SJSA1 (cell line): Measurements from ENCODE around the gene ZIM2. TPM values are rescaled to one million over a fixed set of nuclear protein-coding genes. Genes with fewer than 3 reads are reported as not detected.

Experiments
- DNase-seq, 2 experiments: peaks; one replicate each; pipeline ENCODE4 v3.0.0-alpha.2; 2015 to 2020; ENCODE audit warnings: low spot score in 2 of 2, low read depth in 1 of 2
- H3K27ac ChIP-seq: fragments of 250-450 bp; sonication (Bioruptor Pico); 2 replicates; pipeline ENCODE4 v1.5.1; 2020; ENCODE audit warnings: mild to moderate bottlenecking, moderate library complexity
- H3K27me3 ChIP-seq: fragments of 250-450 bp; sonication (Bioruptor Pico); replicated peaks from 2 replicates; pipeline ENCODE4 v1.5.1; 2020; ENCODE audit warnings: mild to moderate bottlenecking, moderate library complexity
- H3K36me3 ChIP-seq: fragments of 250-450 bp; sonication (Bioruptor Pico); 2 replicates; pipeline ENCODE4 v1.5.1; 2020; ENCODE audit warnings: mild to moderate bottlenecking
- H3K4me1 ChIP-seq: fragments of 250-450 bp; sonication (Bioruptor Pico); replicated peaks from 2 replicates; pipeline ENCODE4 v1.6.1; 2021; ENCODE audit warnings: mild to moderate bottlenecking
- H3K4me3 ChIP-seq: fragments of 250-450 bp; sonication (Bioruptor Pico); 2 replicates; pipeline ENCODE4 v1.5.1; 2020; ENCODE audit warnings: mild to moderate bottlenecking
- H3K9me3 ChIP-seq: fragments of 250-450 bp; sonication (Bioruptor Pico); replicated peaks from 2 replicates; pipeline ENCODE4 v1.5.1; 2020; ENCODE audit warnings: mild to moderate bottlenecking
- total RNA-seq: library from RNA; depleted of rRNA; stranded (reverse); fragments of >200 nt; shearing (Covaris generic); gene quantifications from 2 replicates; pipeline ENCODE4 v1.2.3, GENCODE V29; 2014

Gene ZIM2
- total RNA-seq, 1 experiment from 2014 or later: not detected

DNA sequence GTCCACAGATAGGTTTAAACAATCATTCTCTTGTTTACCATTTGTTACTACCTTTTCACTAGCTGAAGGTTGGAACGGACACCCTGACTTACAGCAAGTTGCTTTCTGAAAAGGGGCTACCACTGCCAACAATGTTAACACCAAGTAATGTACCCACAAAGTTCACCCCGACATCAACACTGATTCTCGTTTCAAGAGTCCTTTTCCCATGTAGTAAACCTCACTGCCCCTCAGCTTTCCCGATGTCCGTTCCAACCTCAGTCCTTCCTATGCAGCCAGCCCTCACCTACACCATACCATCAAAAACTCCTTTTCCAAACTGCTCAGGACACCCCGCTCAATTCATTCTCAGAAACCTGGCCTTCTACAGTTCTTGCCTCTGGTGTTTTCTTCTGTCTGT is 29.0 kb downstream of the ZIM2 start:
- H3K27ac ChIP-seq: no peak overlapping the region
- peaks cover 25% of the 10 kb centered on the region for H3K9me3 ChIP-seq
- no peaks in the 10 kb centered on the region for H3K27me3 ChIP-seq
- DNase-seq: no peak
- no peaks in the 10 kb centered on the region for H3K36me3 ChIP-seq
- H3K4me3 ChIP-seq: no peak overlapping the region
- H3K4me1 ChIP-seq: no peaks in the 10 kb centered on the region

DNA sequence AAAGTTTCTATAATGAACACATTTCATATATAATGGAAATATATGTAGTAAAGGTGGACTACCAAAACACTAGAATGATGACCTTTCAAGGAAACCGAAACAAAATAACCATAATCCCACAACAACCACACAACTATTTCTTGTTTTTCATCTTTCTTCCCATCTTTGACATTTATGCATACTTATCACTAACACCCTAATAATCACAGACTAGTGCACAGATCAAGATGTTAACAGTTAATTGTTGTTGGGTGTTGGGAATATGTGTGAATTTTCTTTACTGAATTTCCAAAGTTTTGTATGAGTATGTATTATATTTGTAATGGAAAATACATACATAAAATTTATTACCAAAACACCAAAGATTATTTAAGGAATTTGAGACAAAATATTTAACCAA is 30.3 kb downstream of the ZIM2 start:
- no peak overlapping the region for H3K27ac ChIP-seq
- H3K36me3 ChIP-seq: no peaks in the 10 kb centered on the region
- no peaks in the 10 kb centered on the region for H3K4me1 ChIP-seq
- no peak for DNase-seq
- no peaks in the 10 kb centered on the region for H3K27me3 ChIP-seq
- H3K9me3 ChIP-seq: peaks cover 28% of the 10 kb centered on the region
- H3K4me3 ChIP-seq: no peak overlapping the region

DNA sequence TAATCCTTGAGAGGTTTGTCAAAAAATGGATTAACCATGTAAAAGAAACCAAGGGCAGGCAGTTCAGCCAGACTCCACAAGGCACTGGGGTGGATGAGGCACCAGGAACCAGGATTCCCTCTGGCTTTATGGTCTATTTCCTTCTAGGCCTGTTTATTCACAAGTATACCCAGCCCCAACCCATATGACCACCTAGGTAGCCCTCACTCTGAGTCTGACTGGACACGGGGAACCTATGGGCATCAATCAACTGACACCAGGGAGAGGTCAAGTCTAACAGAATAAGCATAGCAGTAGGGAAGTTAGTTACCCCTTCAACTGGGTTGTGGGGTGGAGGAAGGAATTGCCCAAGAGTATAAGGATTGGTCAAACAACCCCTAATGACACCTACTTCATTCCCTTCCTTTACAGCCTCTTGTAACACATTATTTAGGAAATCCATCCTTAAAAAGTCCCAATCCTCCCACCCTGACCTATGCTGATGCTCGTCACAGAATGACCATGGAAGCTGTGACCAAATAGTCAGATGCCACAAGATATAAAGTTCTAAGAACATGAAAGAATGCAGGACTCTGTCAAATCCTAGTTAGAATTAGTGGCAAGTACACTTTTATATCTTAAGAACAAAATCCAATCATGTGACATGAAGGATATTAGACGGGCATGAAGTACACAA is 31.7 kb downstream of the ZIM2 start:
- Histone ChIP-seq H3K36me3 (no peaks in the 10 kb centered on the region), H3K4me1 (no peaks in the 10 kb centered on the region), H3K9me3 (peaks cover 26% of the 10 kb centered on the region), H3K27ac (no peak overlapping the region), H3K4me3 (no peak overlapping the region), H3K27me3 (no peaks in the 10 kb centered on the region)
- DNase-seq: no peak

DNA sequence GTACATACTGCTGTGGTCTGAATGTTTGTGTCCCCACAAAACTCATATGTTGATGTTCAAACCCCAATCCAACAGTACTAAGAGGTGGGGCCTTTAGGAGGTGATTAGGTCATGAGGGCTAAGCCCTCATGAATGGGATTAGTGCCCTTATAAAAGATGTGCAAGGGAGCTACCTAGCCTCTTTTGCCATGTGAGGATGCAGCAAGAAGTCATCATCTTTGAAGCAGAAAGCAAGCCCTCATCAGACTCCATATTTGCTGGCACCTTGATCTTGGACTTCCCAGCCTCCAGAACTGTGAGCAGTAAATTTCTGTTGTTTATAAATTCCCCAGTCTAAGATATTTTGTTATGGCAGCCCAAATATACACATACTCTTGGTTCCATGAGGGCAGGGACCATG is 33.9 kb downstream of the ZIM2 start:
- no peaks in the 10 kb centered on the region for H3K36me3 ChIP-seq
- peaks cover 31% of the 10 kb centered on the region for H3K9me3 ChIP-seq
- no peaks in the 10 kb centered on the region for H3K4me1 ChIP-seq
- no peak for DNase-seq
- H3K4me3 ChIP-seq: no peak overlapping the region
- H3K27ac ChIP-seq: no peak overlapping the region
- H3K27me3 ChIP-seq: no peaks in the 10 kb centered on the region

DNA sequence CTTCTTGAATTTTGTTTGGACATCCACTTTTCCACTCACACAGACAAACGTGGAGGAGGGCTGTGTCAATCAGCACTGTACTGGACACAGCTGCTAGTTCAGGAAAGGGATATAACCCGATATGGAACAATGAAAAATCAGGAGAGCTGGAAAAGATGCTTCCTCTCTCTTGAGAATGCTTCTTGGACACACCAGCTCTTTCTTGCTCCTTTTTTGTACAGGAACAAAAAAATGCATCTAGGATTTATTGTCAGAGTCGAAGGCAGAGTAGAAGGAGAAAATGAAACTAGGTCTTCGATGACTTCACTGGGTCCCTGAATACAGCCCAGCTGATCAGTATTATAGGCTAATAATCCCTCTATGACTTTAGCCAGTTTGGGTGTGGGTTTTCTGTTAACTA is 62.2 kb downstream of the ZIM2 start:
- no peak overlapping the region for H3K4me3 ChIP-seq
- DNase-seq: no peak
- no peaks in the 10 kb centered on the region for H3K36me3 ChIP-seq
- H3K27me3 ChIP-seq: no peaks in the 10 kb centered on the region
- H3K4me1 ChIP-seq: no peaks in the 10 kb centered on the region
- H3K27ac ChIP-seq: no peak overlapping the region
- peaks cover 14% of the 10 kb centered on the region for H3K9me3 ChIP-seq

DNA sequence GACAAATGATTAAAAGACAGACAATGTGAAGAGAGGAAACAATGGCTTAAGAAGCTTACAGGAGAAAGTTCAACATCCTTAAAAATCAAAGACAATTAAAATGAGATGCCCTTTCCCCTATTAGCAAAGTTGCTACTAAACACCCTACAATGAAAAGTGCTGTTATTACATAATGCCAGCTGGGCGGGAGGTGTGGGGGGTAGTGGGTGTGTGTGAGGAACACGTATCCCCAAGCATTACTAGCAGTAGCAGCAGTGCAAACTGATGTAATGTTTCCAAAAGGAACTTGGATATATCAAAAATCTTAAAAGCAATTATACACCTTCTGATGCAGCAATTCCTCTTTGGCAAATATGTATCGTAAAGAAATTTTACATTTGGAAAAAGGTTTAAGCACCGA is 70.9 kb downstream of the ZIM2 start:
- no peak for DNase-seq
- Histone ChIP-seq H3K4me3 (no peak overlapping the region), H3K9me3 (peaks cover 24% of the 10 kb centered on the region), H3K4me1 (no peaks in the 10 kb centered on the region), H3K27me3 (no peaks in the 10 kb centered on the region), H3K27ac (no peak overlapping the region), H3K36me3 (no peaks in the 10 kb centered on the region)

DNA sequence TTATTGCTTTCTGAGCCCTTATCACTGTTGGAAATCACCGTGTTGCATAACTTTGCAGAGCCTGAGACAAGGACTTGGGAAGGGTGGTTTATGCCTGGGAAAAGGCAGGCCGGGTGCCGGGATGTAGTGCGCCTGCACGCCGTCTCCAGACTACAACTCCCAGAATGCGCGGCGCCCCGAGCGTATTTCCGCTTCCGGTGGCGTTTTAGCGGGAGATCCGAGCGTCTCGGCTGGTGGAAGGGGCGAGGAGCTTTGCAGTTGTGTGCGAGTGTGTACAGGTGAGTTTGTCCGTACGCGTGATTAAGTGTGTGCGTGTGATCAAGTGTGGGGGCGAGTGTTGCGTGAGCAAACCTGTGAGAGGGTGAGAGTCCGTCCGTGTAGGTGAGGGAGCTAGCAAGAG is 75.4 kb downstream of the ZIM2 start:
- no peak overlapping the region for H3K27ac ChIP-seq
- H3K36me3 ChIP-seq: no peaks in the 10 kb centered on the region
- H3K9me3 ChIP-seq: peaks cover 28% of the 10 kb centered on the region
- no peak overlapping the region for H3K4me3 ChIP-seq
- no peaks in the 10 kb centered on the region for H3K4me1 ChIP-seq
- H3K27me3 ChIP-seq: no peaks in the 10 kb centered on the region
- no peak for DNase-seq

DNA sequence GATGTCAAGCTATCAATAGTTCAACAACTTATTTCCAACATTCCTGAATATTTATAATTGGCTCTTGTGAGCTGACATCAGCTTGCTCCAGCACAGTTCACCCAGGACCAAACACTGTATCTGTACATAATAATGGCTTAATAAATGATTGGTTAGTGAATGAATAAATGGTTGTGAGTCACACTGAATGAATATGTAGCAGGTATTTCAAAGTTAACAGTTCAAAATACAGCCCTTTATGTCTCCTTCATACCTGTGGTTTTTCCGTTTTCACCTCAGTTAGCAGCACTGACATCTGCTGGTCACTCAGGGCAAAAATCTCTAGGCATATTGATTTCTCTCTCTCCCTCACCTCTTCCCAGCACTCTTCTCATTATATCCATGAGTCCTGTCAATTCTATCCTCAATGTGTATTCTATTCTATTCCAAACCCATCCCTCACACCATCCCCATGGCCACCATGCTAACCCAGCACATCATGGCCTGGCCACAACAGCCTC is 76.3 kb downstream of the ZIM2 start:
- Histone ChIP-seq H3K36me3 (no peaks in the 10 kb centered on the region), H3K4me3 (no peak overlapping the region), H3K9me3 (peaks cover 21% of the 10 kb centered on the region), H3K27me3 (no peaks in the 10 kb centered on the region), H3K27ac (no peak overlapping the region), H3K4me1 (no peaks in the 10 kb centered on the region)
- no peak for DNase-seq

DNA sequence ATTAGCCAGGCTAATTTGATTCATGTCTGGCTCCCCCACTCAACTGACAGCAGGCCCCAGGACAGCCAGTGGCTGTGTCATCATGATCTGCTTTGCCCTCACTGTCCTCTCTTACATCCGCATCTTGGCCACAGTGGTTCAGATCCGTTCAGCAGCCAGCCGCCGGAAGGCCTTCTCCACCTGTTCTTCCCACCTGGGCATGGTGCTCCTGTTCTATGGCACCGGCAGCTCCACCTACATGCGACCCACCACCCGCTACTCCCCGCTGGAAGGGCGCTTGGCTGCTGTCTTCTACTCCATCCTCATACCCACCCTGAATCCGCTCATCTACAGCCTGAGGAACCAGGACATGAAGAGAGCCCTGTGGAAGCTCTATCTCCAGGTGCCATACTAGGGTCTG is 79.7 kb downstream of the ZIM2 start:
- Histone ChIP-seq H3K27me3 (no peaks in the 10 kb centered on the region), H3K36me3 (no peaks in the 10 kb centered on the region), H3K9me3 (peaks cover 19% of the 10 kb centered on the region), H3K4me1 (no peaks in the 10 kb centered on the region), H3K27ac (no peak overlapping the region), H3K4me3 (no peak overlapping the region)
- no peak for DNase-seq

DNA sequence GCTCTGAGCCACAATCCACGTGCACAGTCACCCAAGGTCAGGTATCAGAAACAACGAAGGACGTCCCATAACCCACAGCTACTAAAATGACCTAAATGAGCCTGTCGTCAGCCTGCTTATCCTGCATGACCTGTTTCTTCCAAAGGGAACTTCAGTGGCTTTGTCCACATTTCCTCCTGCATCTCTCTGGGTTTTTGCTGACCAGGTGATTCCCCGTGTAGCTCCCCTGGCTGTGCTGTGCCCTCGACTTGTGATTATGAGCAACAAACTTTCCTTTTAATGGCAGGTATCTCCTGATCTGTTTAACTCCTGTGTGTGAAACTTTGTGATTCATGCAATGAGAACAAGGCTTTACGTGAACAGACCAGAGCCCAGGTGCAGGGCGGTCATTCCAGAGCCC is 81.0 kb downstream of the ZIM2 start:
- Histone ChIP-seq H3K27ac (no peak overlapping the region), H3K9me3 (peaks cover 13% of the 10 kb centered on the region), H3K36me3 (no peaks in the 10 kb centered on the region), H3K27me3 (no peaks in the 10 kb centered on the region), H3K4me1 (no peaks in the 10 kb centered on the region), H3K4me3 (no peak overlapping the region)
- no peak for DNase-seq

DNA sequence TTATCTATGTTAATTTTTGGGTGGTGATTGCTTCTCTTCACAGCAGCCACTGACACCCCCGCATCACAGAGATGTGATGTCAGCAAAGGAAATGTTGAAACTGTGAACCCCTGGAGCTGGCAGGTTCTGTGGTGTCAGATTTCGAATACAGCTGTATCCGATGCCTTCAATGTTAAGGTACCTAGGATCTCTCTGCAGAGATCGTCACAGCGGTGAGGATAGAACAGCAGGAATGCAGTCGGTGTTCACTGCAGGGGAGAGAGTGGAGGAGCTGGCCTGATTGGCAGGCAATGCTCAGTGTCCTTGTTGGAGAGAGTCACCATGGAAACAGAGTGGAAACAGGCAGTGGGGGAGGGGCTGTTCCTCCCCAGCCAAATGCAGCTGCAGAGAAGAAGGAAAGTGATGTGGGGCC is 89.4 kb downstream of the ZIM2 start:
- H3K4me3 ChIP-seq: no peak overlapping the region
- H3K27me3 ChIP-seq: no peaks in the 10 kb centered on the region
- no peaks in the 10 kb centered on the region for H3K36me3 ChIP-seq
- no peaks in the 10 kb centered on the region for H3K4me1 ChIP-seq
- DNase-seq: no peak
- peaks cover 5% of the 10 kb centered on the region for H3K9me3 ChIP-seq
- H3K27ac ChIP-seq: no peak overlapping the region

DNA sequence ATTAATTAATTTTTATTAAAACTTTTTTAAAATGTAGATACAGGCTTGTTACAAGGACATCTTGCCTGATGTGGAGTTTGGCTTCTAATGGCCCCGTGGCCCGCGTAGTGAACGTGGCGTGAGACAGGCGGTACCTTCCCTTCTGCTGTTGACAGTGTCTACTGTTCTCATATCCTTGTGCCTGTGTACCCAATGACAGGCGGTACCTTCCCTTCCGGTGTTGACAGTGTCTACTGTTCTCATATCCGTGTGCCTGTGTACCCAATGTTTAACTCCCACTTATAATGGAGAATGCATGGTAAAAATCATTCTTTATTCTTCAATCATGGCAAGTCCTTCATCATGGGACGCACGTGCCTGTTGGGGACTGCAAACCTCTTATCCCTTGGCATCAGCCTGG is 89.9 kb downstream of the ZIM2 start:
- no peak overlapping the region for H3K4me3 ChIP-seq

DNA sequence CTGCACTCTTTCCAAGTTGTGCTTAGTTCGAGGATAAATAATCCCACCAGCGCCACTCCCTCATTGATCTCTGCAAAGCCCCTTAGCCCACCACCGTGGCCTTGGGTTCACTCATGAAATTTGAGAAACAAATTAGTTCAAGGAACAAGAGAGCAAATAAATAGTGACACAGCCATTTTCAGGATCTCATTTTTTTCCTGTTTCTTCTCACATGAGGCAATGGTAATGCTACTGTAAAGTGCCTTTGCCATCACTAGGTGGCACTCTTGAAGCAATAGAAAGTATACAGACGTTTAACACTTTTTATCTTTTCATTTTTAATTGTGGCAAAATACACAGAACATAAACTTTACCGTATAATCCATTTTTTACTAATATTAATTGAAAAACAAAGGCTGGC is 92.1 kb downstream of the ZIM2 start:
- H3K27ac ChIP-seq: no peak overlapping the region
- no peak overlapping the region for H3K4me3 ChIP-seq
- DNase-seq: no peak
- H3K36me3 ChIP-seq: no peaks in the 10 kb centered on the region
- H3K27me3 ChIP-seq: no peaks in the 10 kb centered on the region
- H3K4me1 ChIP-seq: no peaks in the 10 kb centered on the region
- peaks cover 8% of the 10 kb centered on the region for H3K9me3 ChIP-seq

More for the DNA sequence above, 89.9 kb downstream of the ZIM2 start:
- H3K36me3 ChIP-seq: no peaks in the 10 kb centered on the region
- no peak overlapping the region for H3K27ac ChIP-seq
- H3K9me3 ChIP-seq: peaks cover 5% of the 10 kb centered on the region
- no peak for DNase-seq
- no peaks in the 10 kb centered on the region for H3K4me1 ChIP-seq
- H3K27me3 ChIP-seq: no peaks in the 10 kb centered on the region

DNA sequence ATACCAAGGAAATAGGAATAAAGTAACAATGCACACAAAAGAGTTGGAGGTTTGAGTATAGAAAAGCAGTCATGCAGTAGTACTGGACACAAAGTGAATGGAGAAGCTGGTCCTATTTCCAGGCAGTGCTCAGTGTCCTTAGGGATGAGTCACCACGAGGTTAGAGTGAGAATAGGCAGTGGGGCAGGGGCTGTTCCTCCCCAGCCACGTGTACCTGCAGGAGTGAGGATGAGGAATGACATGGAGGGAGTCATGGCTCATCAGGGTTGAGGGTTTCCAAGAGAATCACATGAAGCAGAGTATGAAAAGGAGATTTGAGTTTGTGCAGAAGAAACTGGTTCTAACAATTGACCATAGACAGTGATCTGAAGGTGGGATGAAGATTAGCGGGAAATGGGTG is 94.2 kb downstream of the ZIM2 start:
- Histone ChIP-seq H3K27ac (no peak overlapping the region), H3K27me3 (no peaks in the 10 kb centered on the region), H3K4me3 (no peak overlapping the region), H3K36me3 (no peaks in the 10 kb centered on the region), H3K4me1 (no peaks in the 10 kb centered on the region), H3K9me3 (peaks cover 8% of the 10 kb centered on the region; the same call in 1 of the 2 replicates)
- DNase-seq: no peak

DNA sequence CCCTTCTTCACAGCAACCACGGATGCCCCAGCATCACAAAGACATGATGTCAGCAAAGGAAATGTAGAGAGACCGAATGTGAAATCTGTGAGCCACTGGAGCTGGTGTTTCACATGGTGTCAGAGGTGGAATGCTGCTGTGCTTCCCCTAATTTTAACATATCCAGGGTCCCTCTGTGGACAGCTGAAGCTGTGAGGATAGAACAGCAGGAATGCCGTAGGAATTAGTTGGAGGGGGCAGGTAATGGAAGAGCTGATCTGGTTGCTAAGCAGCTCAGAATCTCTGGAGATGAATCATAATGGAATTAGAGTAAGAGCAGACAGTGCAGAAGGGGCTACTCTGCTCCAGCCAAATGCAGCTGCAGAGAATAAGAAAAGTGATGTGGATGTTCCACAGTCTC is 100.0 kb downstream of the ZIM2 start:
- Histone ChIP-seq H3K4me1 (no peaks in the 10 kb centered on the region), H3K27me3 (no peaks in the 10 kb centered on the region), H3K9me3 (peaks cover 6% of the 10 kb centered on the region), H3K36me3 (no peaks in the 10 kb centered on the region), H3K4me3 (no peak overlapping the region), H3K27ac (no peak overlapping the region)
- no peak for DNase-seq
